Activated CD4-positive, alpha-beta T cell treated with anti-CD3 and anti-CD28 coated beads, Interleukin-2, amount 50 U/mL, for 16 hours (primary cell): ENCODE results near the gene FUS.

Source experiments
- DNase-seq: peaks from one replicate; pipeline ENCODE4 v3.0.0-alpha.2; 2020

Gene FUS

DNA sequence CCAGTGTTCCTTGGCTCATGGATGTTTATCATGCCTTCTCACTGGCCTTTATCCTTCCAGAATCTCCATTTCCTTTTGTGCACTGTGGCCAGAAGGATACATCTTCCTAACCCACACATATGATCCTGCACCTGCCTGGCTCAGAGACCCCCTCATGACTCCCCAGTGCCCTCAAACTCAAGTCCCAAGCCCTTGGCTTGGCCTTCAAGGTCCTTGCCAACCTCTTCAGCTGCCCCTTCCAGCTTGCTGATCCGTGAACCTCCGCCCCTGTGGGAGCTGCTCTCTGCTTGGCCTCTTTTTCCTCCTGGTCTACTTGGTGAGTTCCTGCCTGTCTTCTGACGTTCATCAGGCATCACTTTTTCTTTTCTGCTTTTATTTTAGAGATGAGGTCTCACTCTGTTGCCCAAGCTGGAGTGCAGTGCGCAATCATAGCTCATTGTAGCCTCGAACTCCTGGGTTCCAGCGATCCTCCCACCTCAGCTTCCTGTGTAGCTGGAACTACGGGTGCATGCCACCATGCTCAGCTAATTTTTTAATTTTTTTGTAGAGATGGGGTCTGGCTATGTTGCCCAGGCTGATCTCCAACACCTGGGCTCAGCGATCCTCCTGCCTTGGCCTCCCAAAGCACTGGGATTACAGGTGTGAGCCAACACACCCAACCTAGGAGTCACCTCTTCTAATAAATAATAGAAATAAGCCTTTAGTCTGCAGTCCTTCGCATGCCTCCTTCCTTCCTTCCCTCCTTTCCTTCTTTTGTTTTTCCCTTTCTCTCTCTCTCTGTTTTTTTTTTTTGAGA lies 25.1 kb downstream of the FUS start:
- no peak for DNase-seq

DNA sequence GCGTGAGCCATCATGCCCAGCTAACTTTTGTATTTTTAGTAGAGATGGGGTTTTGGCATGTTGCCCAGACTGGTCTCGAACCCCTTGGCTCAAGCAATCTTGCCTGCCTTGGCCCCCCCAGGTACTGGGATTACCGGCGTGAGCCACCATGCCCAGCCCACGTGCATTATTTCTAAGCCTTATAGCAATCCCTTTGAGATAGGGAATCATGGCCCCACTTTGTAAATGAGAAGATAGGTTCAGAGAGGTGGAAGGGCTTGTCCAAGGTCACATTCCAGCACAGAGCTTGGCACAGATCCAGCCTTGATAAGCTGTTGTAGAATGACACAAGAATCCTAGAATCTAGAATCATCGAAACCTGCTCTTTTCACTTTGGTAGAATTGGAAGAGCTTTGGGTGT lies 26.8 kb downstream of the FUS start:
- DNase-seq, result no peak

DNA sequence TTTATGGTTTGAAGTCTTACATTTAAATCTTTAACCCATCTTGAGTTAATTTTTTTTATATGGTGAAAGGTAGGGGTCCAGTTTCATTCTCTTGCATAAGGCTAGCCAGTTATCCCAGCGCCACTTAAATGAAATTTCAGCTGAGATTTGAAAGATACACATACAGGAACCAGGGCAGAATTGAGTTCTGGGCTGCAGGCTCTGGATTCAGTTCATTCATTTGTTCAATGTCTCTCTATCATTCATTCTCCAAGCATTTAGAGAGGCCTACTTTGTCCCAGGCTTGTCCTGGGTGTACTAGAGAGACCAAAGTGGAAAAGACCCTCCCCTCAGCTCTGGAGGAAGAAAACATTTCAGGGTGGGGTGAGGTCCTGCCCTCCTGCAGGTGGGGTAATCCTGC lies 33.4 kb downstream of the FUS start:
- DNase-seq, result no peak

DNA sequence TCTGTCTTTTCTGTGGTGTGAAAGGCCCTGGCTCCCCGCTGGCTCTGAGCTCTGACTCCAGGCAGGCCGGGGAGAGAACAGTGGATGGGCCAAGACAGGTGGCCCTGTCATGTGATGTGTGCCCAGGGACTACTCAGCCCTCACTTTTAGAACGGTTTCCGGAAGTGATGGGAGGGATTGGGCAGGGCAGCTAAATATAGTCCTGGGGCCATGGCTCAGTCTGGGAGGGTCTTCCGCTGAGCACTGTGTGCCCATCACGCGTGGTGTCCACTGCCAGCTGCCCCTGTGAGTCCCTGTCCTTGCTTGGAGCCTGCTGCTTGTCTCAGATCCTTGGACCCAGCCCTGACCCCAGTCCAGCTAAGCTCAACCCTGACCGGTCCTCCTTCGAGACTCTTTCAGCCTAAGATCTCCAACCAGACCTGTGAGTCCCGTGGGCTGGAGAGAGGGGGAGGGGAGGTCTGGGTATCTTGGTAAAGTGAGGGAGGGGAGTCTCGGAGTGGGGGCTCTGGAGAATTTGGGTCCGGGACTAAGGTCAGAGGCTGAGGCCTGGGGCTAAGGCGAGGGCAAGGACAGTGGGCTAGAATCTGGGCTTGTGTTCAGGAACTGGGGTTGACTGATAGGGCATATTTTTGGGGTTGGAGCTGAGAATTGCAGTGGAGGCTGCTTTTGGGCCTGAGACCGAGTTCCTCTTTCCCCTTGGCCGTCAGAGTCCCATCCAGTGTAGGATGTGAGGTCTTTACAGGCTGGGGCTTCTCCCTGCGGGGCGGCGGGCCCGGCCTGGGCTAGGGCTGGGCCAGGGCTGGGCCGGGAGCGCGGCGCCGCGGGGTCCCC lies 34.2 kb downstream of the FUS start, which contains the start of gene TRIM72:
Gene TRIM72 (plus strand): TSS at position 243 of the 831 bp plus-strand sequence. CDS start 620 bp downstream, outside the sequence.
- no peak for DNase-seq

DNA sequence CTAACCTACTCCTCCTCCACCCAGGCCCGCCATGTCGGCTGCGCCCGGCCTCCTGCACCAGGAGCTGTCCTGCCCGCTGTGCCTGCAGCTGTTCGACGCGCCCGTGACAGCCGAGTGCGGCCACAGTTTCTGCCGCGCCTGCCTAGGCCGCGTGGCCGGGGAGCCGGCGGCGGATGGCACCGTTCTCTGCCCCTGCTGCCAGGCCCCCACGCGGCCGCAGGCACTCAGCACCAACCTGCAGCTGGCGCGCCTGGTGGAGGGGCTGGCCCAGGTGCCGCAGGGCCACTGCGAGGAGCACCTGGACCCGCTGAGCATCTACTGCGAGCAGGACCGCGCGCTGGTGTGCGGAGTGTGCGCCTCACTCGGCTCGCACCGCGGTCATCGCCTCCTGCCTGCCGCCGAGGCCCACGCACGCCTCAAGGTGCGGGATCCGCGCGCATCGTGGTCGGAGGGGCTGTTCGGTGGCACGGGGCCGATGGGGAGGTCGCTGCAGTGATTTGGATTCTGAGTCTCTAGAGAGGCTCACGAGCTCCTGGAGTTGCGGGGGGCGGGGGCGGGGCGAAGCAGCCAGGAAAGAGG lies 34.9 kb downstream of the FUS start:
- no peak for DNase-seq

DNA sequence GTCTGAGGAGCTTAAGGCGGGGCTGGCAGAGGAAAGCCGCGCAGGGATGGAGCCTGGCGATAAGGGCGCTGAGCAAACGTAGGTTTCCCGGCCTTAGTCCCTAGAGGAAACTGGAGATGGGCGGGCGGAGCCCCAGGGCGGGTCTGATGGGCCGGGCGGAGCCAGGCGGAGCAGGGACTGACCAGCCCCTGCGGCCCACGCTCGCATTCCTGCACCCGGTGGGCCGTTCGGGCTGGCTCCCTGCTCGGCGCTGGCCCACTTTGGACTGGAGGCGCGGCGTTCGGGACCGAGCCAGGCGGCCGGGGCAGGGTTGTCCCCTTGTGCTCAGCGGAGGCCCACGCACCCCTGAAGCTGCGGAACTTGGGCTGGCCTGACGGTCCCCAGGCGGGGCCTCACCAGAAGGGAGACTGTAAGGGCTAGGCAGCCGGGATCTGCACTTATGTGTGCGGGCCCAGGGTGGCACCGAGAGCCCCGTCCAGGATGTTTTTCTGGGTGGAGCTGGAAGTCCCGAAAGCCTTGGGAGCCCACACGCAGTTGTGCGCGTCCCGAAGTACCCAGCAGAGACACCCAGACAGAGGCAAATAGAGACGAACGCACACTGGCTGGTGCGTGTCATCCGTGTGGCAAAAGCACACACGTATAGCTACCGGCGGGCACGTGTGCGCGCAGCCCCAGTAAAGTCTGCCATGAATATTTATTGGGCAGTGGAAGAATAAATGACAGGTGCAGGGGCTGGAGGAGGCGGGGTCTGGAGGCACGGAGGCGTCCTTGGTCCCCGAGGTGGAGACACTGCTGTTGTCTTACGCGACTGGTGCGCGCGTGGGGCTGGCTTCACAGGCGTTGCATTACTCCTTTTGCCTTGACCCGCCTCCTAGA lies 35.6 kb downstream of the FUS start:
- no peak for DNase-seq

DNA sequence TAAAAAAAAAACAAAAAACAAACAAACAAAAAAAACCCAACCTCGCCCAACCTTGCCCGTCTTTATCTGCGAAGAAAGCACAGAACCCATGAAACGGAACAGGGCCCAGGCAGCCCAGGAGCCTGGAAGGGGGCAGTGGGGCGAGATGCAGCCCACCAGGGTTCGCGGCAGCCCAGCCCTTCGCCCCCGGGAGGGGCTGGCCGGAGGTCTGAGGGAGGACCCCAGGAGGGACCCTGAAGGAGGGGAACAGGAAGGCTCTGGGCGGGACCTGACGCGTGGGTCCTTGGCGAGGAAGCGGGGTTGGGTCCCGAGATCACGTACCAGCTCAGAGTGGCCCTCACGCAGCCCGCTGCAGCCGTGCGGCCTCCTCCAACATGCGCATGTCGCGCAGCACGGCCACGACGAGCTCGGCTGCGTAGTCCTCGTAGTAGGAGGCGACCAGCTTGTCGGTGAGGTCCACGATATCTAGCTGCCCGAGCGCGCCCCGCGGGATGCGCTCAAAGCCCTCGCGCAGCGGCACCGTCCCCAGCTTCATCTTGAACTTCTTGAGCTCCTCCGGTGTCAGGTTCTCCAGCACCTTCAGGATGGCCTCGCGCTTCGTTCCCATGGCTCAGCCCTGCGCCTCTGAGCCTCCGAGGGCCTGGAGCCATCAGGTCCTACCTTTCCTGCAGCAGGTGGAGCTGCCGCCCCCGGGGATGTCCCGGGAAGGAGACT lies 36.6 kb downstream of the FUS start, which contains the start of gene PYDC1:
Gene PYDC1 (minus strand): TSS at position 714 of the 714 bp plus-strand sequence. CDS start 107 bp downstream, at position 607.
- DNase-seq, result no peak

DNA sequence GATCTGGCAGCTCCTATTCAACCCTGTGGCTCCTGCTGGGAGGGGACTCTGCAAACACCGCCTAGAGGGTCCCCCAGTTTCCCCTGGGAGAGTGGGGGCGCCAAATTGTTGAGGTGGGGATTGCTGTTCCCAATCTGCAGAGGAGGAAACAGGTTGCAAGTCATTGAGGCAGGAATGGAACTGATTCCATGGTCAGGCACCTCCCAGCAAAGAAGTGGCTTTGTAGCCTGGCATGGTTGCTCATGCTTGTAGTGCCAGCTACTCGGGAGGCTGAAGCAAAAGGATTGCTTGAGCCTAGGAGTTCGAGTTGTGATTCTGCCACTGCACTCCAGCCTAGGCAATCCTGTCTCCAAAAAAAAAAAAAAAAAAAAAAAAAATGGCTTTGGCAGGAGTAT lies 37.2 kb downstream of the FUS start:
- no peak for DNase-seq

DNA sequence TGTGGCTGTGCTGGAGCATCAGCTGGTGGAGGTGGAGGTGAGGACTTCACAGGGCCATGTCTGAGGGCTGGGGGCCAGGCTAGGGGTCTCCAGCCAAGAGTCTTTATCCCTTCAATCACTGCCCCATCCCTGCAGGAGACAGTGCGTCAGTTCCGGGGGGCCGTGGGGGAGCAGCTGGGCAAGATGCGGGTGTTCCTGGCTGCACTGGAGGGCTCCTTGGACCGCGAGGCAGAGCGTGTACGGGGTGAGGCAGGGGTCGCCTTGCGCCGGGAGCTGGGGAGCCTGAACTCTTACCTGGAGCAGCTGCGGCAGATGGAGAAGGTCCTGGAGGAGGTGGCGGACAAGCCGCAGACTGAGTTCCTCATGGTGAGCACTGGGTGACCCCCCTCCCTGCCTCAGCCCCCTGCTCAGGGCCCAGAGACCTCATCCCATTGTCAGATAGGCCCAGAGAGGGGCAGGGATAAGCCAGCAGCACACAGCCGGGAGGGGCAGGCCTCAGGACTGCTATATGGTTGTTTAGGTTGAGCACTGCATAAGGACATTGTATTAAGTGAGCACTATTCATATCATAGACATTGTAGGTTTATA lies 39.3 kb downstream of the FUS start:
- no peak for DNase-seq

DNA sequence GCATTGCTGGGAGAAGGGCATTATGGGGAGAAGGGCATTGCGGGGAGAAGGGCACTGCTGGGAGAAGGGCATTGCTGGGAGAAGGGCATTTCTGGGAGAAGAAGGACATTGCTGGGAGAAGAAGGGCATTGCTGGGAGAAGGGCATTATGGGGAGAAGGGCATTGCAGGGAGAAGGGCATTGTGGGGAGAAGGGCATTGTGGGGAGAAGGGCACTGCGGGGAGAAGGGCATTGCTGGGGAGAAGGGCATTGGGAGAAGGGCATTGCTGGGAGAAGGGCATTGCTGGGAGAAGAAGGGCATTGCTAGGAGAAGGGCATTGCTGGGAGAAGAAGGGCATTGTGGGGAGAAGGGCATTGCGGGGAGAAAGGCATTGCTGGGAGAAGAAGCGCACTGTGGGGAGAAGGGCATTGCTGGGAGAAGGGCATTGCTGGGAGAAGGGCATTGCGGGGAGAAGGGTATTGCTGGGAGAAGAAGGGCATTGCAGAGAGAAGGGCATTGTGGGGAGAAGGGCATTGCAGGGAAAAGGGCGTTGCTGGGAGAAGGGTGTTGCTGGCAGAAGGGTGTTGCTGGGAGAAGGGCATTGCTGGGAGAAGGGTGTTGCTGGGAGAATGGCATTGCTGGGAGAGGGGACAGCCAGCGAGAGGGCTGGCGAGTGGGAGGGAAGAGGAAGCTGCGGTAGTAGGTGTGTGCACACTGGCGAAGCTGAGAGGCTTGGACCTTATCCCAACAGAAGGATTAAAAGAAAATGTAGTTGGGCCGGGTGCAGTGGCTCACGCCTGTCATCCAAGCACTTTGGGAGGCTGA lies 41.6 kb downstream of the FUS start:
- DNase-seq, result no peak

DNA sequence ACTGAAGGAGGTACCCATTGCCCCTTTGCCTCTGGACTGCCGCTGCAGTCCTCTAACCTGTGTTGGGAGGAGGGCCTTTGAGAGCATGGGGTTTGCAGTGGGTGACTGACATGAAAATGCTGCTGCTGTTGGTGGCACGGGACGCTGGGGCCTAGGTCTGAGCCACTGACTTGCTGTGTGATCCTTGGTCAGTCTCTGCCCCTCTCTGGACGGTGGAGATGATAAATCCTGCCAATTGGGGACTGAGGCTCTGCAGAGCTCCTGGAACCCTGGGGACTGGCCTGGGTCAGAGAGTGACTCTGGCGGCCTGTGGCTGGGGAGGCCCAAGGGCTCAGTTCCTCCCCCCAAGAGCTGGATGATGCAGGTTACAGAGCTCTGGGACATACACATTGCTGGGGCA lies 43.1 kb downstream of the FUS start:
- DNase-seq, result no peak

DNA sequence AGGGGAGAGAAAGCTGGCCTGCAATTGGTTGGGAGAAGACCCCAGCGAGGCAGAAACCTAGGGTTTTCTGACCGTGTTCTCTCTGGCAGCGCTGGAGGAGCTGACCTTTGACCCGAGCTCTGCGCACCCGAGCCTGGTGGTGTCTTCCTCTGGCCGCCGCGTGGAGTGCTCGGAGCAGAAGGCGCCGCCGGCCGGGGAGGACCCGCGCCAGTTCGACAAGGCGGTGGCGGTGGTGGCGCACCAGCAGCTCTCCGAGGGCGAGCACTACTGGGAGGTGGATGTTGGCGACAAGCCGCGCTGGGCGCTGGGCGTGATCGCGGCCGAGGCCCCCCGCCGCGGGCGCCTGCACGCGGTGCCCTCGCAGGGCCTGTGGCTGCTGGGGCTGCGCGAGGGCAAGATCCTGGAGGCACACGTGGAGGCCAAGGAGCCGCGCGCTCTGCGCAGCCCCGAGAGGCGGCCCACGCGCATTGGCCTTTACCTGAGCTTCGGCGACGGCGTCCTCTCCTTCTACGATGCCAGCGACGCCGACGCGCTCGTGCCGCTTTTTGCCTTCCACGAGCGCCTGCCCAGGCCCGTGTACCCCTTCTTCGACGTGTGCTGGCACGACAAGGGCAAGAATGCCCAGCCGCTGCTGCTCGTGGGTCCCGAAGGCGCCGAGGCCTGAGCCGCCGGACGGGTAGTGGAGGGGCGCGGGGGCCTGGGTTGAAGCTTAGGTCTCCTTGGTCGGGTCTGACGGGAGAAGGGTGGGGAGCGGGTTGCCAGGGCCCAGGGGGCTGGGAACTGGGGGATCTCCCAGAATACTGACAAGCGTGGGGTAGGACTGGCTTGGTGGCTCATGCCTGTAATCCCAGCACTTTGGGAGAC lies 44.4 kb downstream of the FUS start:
- no peak for DNase-seq

DNA sequence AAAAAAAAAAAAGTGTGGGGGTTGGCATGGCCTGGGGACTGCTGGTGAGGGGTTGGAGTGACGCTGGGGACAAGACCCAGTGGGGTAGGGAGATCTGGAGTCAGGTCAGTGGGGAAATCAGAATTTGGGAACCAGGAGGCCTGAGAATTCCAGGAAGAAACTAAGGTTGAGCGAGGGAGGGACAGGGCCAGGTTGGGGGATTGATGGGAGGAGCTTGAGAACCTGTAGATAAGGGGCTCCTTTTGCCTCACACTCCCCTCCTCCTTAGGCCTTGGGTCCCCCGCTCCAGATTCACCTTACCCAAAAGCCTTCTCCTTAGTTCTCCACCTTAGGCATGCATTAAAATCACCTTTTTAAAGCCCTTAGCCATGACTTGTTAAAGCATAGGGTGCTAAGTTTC lies 45.3 kb downstream of the FUS start:
- DNase-seq, result no peak

DNA sequence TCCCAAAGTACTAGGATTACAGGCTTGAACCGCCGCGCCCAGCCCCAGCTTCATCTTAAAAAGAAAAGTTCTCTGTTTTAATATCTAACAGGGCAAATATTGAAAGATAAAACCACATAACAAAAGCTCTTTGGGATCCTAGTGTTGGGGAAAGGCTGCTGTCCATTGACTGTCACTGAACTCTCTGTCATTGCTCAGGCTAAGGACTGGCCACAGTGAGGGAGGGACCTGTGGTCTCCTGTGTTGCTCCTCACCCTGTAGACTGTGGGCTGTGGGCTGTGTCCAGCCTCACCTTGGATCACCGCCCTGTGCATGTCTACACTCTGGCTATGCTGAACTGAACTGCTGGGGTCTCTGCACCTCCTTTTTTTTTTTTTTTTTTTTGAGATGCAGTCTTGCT lies 48.3 kb downstream of the FUS start:
- DNase-seq, result no peak

DNA sequence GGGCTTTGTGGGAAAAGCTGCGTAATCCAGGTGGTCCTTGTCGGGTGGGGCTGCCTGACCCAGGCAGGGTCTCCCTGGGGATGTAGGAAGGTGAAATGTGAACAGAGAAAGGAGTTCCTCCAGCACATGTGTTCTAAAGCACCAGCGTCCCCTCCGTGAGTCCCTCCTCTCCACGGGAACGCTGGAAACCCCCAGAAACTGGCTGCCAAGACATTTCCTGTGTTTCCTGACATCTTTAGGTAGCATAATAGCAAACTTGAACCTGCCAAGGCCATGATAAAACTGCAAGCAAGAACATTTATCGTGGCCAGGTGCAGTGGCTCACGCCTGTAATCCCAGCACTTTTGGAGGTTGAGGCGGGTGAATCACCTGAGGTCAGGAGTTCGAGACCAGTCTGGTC lies 49.6 kb downstream of the FUS start:
- DNase-seq, result no peak

DNA sequence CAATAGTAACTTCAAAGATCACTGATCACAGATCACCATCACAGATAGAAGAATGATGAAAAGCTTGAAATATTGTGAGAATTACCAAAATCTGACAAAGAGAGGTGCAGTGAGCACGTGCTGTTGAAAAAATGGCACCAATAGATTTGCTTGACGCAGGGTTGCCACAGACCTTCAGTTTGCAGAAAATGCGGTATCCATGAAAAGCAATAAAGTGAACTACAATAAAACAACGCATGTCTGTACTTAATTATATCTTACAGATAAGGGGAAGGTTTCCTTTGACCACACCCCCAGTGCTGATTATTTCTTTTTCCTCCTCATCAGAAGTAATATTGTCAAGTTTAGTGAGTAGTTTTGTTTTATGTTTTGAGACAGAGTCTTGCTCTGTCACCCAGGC lies 58.1 kb downstream of the FUS start:
- DNase-seq, result no peak
